CD8-positive, alpha-beta memory T cell (primary cell): ENCODE results near the gene TUBB2B. TPM values are rescaled to one million over a fixed set of nuclear protein-coding genes. Genes with fewer than 3 reads are reported as not detected.
"Not testable (repeated sequence)": the region's sequence is repeated elsewhere in the genome, so short reads cannot be mapped to it uniquely, and the experiment has no call there.

Experiments
- CTCF ChIA-PET: fragments of 350-600 bp; sonication (Branson Sonifier 250); formaldehyde crosslinking; loops from one replicate; lab custom pipeline; 2021; ENCODE audit warnings: antibody characterized with exemption; lab: Charles Lee
- POLR2A ChIA-PET: fragments of 350-600 bp; sonication (Branson Sonifier 250); formaldehyde crosslinking; loops from one replicate; lab custom pipeline; 2021; ENCODE audit warnings: antibody characterized with exemption; lab: Charles Lee
- DNase-seq, 5 donors: peaks; one replicate each; pipeline versions ENCODE4 v3.0.0 to v3.0.0-alpha.2; 2020 to 2022; ENCODE audit warnings: mixed read lengths in 1 of 5
- H3K27ac ChIP-seq: one replicate; pipeline ENCODE4 v1.7.0; 2013; ENCODE audit warnings: low read depth, mild to moderate bottlenecking, low read length, moderate library complexity
- H3K27me3 ChIP-seq: 2 replicates; pipeline ENCODE4 v1.7.0; 2013; ENCODE audit warnings: low read length, mild to moderate bottlenecking; ENCODE audit not compliant: insufficient read depth, poor library complexity, severe bottlenecking
- H3K36me3 ChIP-seq: 2 replicates; pipeline ENCODE4 v1.7.0; 2013; ENCODE audit warnings: mild to moderate bottlenecking, low read length, moderate library complexity; ENCODE audit not compliant: insufficient read depth
- H3K4me1 ChIP-seq: 2 replicates; pipeline ENCODE4 v1.7.0; 2013; ENCODE audit warnings: mild to moderate bottlenecking, low read length, moderate library complexity; ENCODE audit not compliant: insufficient read depth
- H3K4me3 ChIP-seq: 2 replicates; pipeline ENCODE4 v1.7.0; 2013; ENCODE audit warnings: mild to moderate bottlenecking, low read length
- H3K9me3 ChIP-seq: 2 replicates; pipeline ENCODE4 v1.7.0; 2013; ENCODE audit warnings: mild to moderate bottlenecking, low read length
- H3K27ac Mint-ChIP-seq, 8 donors: one replicate each; pipeline ENCODE4 v1.8.0; 2020 to 2021; ENCODE audit warnings: mixed read lengths in 8 of 8, mild to moderate bottlenecking in 6 of 8, inconsistent platforms in 3 of 8, moderate library complexity in 3 of 8
- H3K27me3 Mint-ChIP-seq, 2 donors: one replicate each; pipeline ENCODE4 v1.8.0; 2020 to 2021; ENCODE audit warnings: mixed read lengths in 2 of 2, mild to moderate bottlenecking in 1 of 2, moderate library complexity in 1 of 2
- H3K36me3 Mint-ChIP-seq, 3 donors: one replicate each; pipeline ENCODE4 v1.8.0; 2020 to 2021; ENCODE audit warnings: mixed read lengths in 3 of 3, inconsistent platforms in 1 of 3, mild to moderate bottlenecking in 1 of 3
- H3K4me1 Mint-ChIP-seq, 3 donors: one replicate each; pipeline ENCODE4 v1.8.0; 2020 to 2021; ENCODE audit warnings: mixed read lengths in 3 of 3, inconsistent platforms in 1 of 3, mild to moderate bottlenecking in 1 of 3
- H3K4me3 Mint-ChIP-seq, 7 donors: one replicate each; pipeline ENCODE4 v1.8.0; 2020 to 2021; ENCODE audit warnings: mixed read lengths in 7 of 7, mild to moderate bottlenecking in 6 of 7, moderate library complexity in 4 of 7, inconsistent platforms in 2 of 7
- H3K9me3 Mint-ChIP-seq, 5 donors: one replicate each; pipeline ENCODE4 v1.8.0; 2020 to 2022; ENCODE audit warnings: mixed read lengths in 5 of 5, mild to moderate bottlenecking in 3 of 5, moderate library complexity in 2 of 5, inconsistent platforms in 1 of 5
- polyA plus RNA-seq: library from polyadenylated mRNA; unstranded; fragments of 300-500 nt; fragmentation: Illumina TruSeq; gene quantifications from one replicate; pipeline ENCODE4 v1.2.3, GENCODE V29; 2021
- total RNA-seq, 2 experiments: library from RNA; stranded (reverse); gene quantifications; one replicate each; pipeline ENCODE4 v1.2.3, GENCODE V29; 2021

Gene TUBB2B
- total and polyA plus RNA-seq, 3 experiments from 2014 or later = 0.13 to 0.59 TPM; not detected in 1

GRCh38 chr6:3206339-3207015, 21.0 kb downstream of the TUBB2B start:
- H3K27me3 Mint-ChIP-seq = peaks cover 14 to 43% of the 10 kb centered on the region in 2 donors
- H3K27ac ChIP-seq = no peak overlapping the region
- POLR2A ChIA-PET = no interaction called here
- no peak overlapping the region for H3K4me3 ChIP-seq
- CTCF ChIA-PET = no interaction called here
- no peaks in the 10 kb centered on the region for H3K36me3 ChIP-seq
- H3K9me3 Mint-ChIP-seq = peaks cover 0 to 11% (median 7%) of the 10 kb centered on the region in 5 donors
- no peak overlapping the region for H3K4me3 Mint-ChIP-seq
- peaks cover 10 to 16% (median 15%) of the 10 kb centered on the region in 3 donors for H3K4me1 Mint-ChIP-seq
- no peaks in the 10 kb centered on the region for H3K9me3 ChIP-seq
- no peak overlapping the region for H3K27ac Mint-ChIP-seq
- no peaks in the 10 kb centered on the region for H3K4me1 ChIP-seq
- peaks cover 0 to 17% (median 2%) of the 10 kb centered on the region in 3 donors for H3K36me3 Mint-ChIP-seq
- DNase-seq = no peak
- H3K27me3 ChIP-seq = no peaks in the 10 kb centered on the region

- ChIA-PET CTCF (no interaction called here), POLR2A (no interaction called here)
- H3K9me3 Mint-ChIP-seq = peaks cover 0 to 11% (median 7%) of the 10 kb centered on the region in 5 donors
- Histone ChIP-seq H3K9me3 (no peaks in the 10 kb centered on the region), H3K4me3 (no peak overlapping the region), H3K36me3 (no peaks in the 10 kb centered on the region), H3K4me1 (no peaks in the 10 kb centered on the region), H3K27ac (no peak overlapping the region), H3K27me3 (no peaks in the 10 kb centered on the region)
- H3K27me3 Mint-ChIP-seq = peaks cover 14 to 43% of the 10 kb centered on the region in 2 donors
- peaks cover 10 to 16% (median 15%) of the 10 kb centered on the region in 3 donors for H3K4me1 Mint-ChIP-seq
- no peak overlapping the region for H3K27ac Mint-ChIP-seq
- no peak for DNase-seq
- H3K36me3 Mint-ChIP-seq = peaks cover 0 to 17% (median 2%) of the 10 kb centered on the region in 3 donors
- no peak overlapping the region for H3K4me3 Mint-ChIP-seq
These were observed 21.5 kb downstream of the TUBB2B start for GRCh38 chr6:3205913-3206312.

GRCh38 chr6:3204921-3205320, 22.5 kb downstream of the TUBB2B start:
- Histone ChIP-seq H3K9me3 (no peaks in the 10 kb centered on the region), H3K27ac (no peak overlapping the region), H3K27me3 (no peaks in the 10 kb centered on the region), H3K4me3 (no peak overlapping the region), H3K36me3 (no peaks in the 10 kb centered on the region), H3K4me1 (no peaks in the 10 kb centered on the region)
- no peak for DNase-seq
- Mint-ChIP-seq H3K36me3 (peaks cover 0 to 17% (median 2%) of the 10 kb centered on the region in 3 donors), H3K27me3 (peaks cover 14 to 50% of the 10 kb centered on the region in 2 donors), H3K27ac (no peak overlapping the region), H3K4me1 (peaks cover 10 to 16% (median 15%) of the 10 kb centered on the region in 3 donors), H3K9me3 (peaks cover 2 to 11% (median 7%) of the 10 kb centered on the region in 5 donors), H3K4me3 (no peak overlapping the region)
- ChIA-PET POLR2A (no interaction called here), CTCF (no interaction called here)

GRCh38 chr6:3202999-3203696, 24.3 kb downstream of the TUBB2B start:
- Histone ChIP-seq H3K36me3 (no peaks in the 10 kb centered on the region), H3K4me1 (no peaks in the 10 kb centered on the region), H3K27me3 (no peaks in the 10 kb centered on the region), H3K27ac (no peak overlapping the region), H3K9me3 (no peaks in the 10 kb centered on the region), H3K4me3 (no peak overlapping the region)
- no peak for DNase-seq
- Mint-ChIP-seq H3K27ac (no peak overlapping the region), H3K36me3 (peaks cover 0 to 17% (median 2%) of the 10 kb centered on the region in 3 donors), H3K4me1 (no peaks in the 10 kb centered on the region), H3K27me3 (peaks cover 11 to 47% of the 10 kb centered on the region in 2 donors), H3K4me3 (no peak overlapping the region), H3K9me3 (peaks cover 4 to 12% (median 9%) of the 10 kb centered on the region in 5 donors)
- CTCF ChIA-PET = interaction anchor here (1.0 to 1.3 kb wide), 3 partner anchors 9 to 49 kb away, joined by 3 to 4 read pairs (median 3); no protein-coding TSS in a partner anchor
- POLR2A ChIA-PET = interaction anchor here (0.7 kb wide), 1 partner anchor 805 kb away, joined by 7 read pairs; no protein-coding TSS in a partner anchor

GRCh38 chr6:3201388-3201787, 26.1 kb downstream of the TUBB2B start:
- Mint-ChIP-seq H3K36me3 (peaks cover 0 to 17% (median 2%) of the 10 kb centered on the region in 3 donors), H3K27ac (peak overlapping the region in 1 of 8 donors; percentile 68), H3K27me3 (peaks cover 11 to 41% of the 10 kb centered on the region in 2 donors), H3K9me3 (peaks cover 4 to 12% (median 9%) of the 10 kb centered on the region in 5 donors), H3K4me1 (no peaks in the 10 kb centered on the region), H3K4me3 (no peak overlapping the region)
- no peak overlapping the region for H3K4me3 ChIP-seq
- no peak overlapping the region for H3K27ac ChIP-seq
- POLR2A ChIA-PET = no interaction called here
- CTCF ChIA-PET = interaction anchor here (1.4 kb wide), 1 partner anchor 44 kb away, joined by 4 read pairs; the partner anchor contains the start of gene TUBB2A
- no peaks in the 10 kb centered on the region for H3K4me1 ChIP-seq
- no peaks in the 10 kb centered on the region for H3K9me3 ChIP-seq
- H3K27me3 ChIP-seq = no peaks in the 10 kb centered on the region
- no peaks in the 10 kb centered on the region for H3K36me3 ChIP-seq
- DNase-seq = no peak

- ChIA-PET POLR2A (no interaction called here), CTCF (interaction anchor here (1.4 kb wide), 1 partner anchor 44 kb away, joined by 4 read pairs; the partner anchor contains the start of gene TUBB2A)
- no peaks in the 10 kb centered on the region for H3K4me1 ChIP-seq
- no peak overlapping the region for H3K27ac ChIP-seq
- H3K9me3 ChIP-seq = no peaks in the 10 kb centered on the region
- Mint-ChIP-seq H3K9me3 (peaks cover 4 to 12% (median 9%) of the 10 kb centered on the region in 5 donors), H3K36me3 (peaks cover 0 to 12% (median 2%) of the 10 kb centered on the region in 3 donors), H3K27me3 (peaks cover 11 to 34% of the 10 kb centered on the region in 2 donors), H3K4me3 (no peak overlapping the region), H3K27ac (no peak overlapping the region), H3K4me1 (no peaks in the 10 kb centered on the region)
- no peak for DNase-seq
- H3K27me3 ChIP-seq = no peaks in the 10 kb centered on the region
- no peak overlapping the region for H3K4me3 ChIP-seq
- H3K36me3 ChIP-seq = no peaks in the 10 kb centered on the region
These were observed 26.8 kb downstream of the TUBB2B start for GRCh38 chr6:3200682-3201081.

- H3K4me3 ChIP-seq = no peak overlapping the region
- DNase-seq = no peak
- no peaks in the 10 kb centered on the region for H3K4me1 Mint-ChIP-seq
- no peak overlapping the region for H3K27ac ChIP-seq
- H3K9me3 Mint-ChIP-seq = peaks cover 4 to 10% (median 7%) of the 10 kb centered on the region in 5 donors
- H3K36me3 ChIP-seq = no peaks in the 10 kb centered on the region
- no peaks in the 10 kb centered on the region for H3K27me3 ChIP-seq
- H3K4me3 Mint-ChIP-seq = no peak overlapping the region
- ChIA-PET CTCF (no interaction called here), POLR2A (interaction anchor here (0.7 kb wide), 1 partner anchor 10 kb away, joined by 3 read pairs; no protein-coding TSS in a partner anchor)
- no peak overlapping the region for H3K27ac Mint-ChIP-seq
- H3K36me3 Mint-ChIP-seq = peaks cover 0 to 8% (median 0%) of the 10 kb centered on the region in 3 donors
- H3K27me3 Mint-ChIP-seq = peaks cover 8 to 27% of the 10 kb centered on the region in 2 donors
- no peaks in the 10 kb centered on the region for H3K9me3 ChIP-seq
- H3K4me1 ChIP-seq = no peaks in the 10 kb centered on the region
These were observed 28.1 kb downstream of the TUBB2B start for GRCh38 chr6:3199382-3199781.

GRCh38 chr6:3197734-3198133, 29.7 kb downstream of the TUBB2B start:
- H3K27ac Mint-ChIP-seq, H3K4me1 Mint-ChIP-seq, POLR2A ChIA-PET, DNase-seq, H3K9me3 ChIP-seq, H3K9me3 Mint-ChIP-seq, H3K27me3 ChIP-seq, H3K36me3 ChIP-seq, CTCF ChIA-PET, H3K4me3 Mint-ChIP-seq, H3K4me3 ChIP-seq, H3K27ac ChIP-seq, H3K36me3 Mint-ChIP-seq, H3K4me1 ChIP-seq: not testable (repeated sequence)
- H3K27me3 Mint-ChIP-seq = peaks cover 1 to 16% of the 10 kb centered on the region in 2 donors
